T-helper 17 cell (primary cell): Measurements from ENCODE around the gene ITPKB. TPM values are rescaled to one million over a fixed set of nuclear protein-coding genes. Genes with fewer than 3 reads are reported as not detected.

Source experiments
- ATAC-seq: fragments of 150-1000 bp; cut with Tn5 transposase; 2 replicates; pipeline ENCODE4 v1.10.0; 2021; ENCODE audit warnings: mild to moderate bottlenecking, moderate library complexity
- DNase-seq, 3 donors: peaks; one replicate each; pipeline versions ENCODE4 v3.0.0 to v3.0.0-alpha.2; 2020 to 2021
- H3K9me3 ChIP-seq: one replicate; pipeline ENCODE4 v1.7.0; 2013; ENCODE audit warnings: low read length, mild to moderate bottlenecking; ENCODE audit not compliant: control insufficient read depth, poor library complexity, severe bottlenecking
- H3K27ac Mint-ChIP-seq: one replicate; pipeline ENCODE4 v1.8.0; 2022; ENCODE audit warnings: mild to moderate bottlenecking, moderate library complexity, mixed read lengths
- H3K27me3 Mint-ChIP-seq: one replicate; pipeline ENCODE4 v1.8.0; 2022; ENCODE audit warnings: mixed read lengths
- H3K36me3 Mint-ChIP-seq: one replicate; pipeline ENCODE4 v1.8.0; 2022; ENCODE audit warnings: low read depth, mixed read lengths
- H3K4me1 Mint-ChIP-seq: one replicate; pipeline ENCODE4 v1.8.0; 2022; ENCODE audit warnings: mild to moderate bottlenecking, mixed read lengths
- H3K4me3 Mint-ChIP-seq: one replicate; pipeline ENCODE4 v1.8.0; 2022; ENCODE audit warnings: mild to moderate bottlenecking, moderate library complexity, mixed read lengths
- total RNA-seq, 4 donors: library from RNA in 2 of 4; stranded (reverse) in 2 of 4; gene quantifications; one replicate each; pipeline ENCODE4 v1.2.3 and lab custom pipeline; 2022 to 2026

The ITPKB gene
- total RNA-seq, 2 donors from 2014 or later, result 128 to 166 TPM

- DNase-seq (no peak), ATAC-seq (no peak)
- Mint-ChIP-seq H3K27ac (no peak overlapping the region), H3K4me1 (peaks cover 66% of the 10 kb centered on the region), H3K4me3 (peak overlapping the region; percentile 31), H3K36me3 (no peaks in the 10 kb centered on the region), H3K27me3 (no peaks in the 10 kb centered on the region)
- no peaks in the 10 kb centered on the region for H3K9me3 ChIP-seq
Measured at GRCh38 chr1:226665505-226666163, 73.4 kb downstream of the ITPKB start.

- Mint-ChIP-seq H3K4me1 (peaks cover 74% of the 10 kb centered on the region), H3K27me3 (no peaks in the 10 kb centered on the region), H3K27ac (no peak overlapping the region), H3K4me3 (peak overlapping the region; percentile 84), H3K36me3 (peaks cover 2% of the 10 kb centered on the region)
- DNase-seq (no peak), ATAC-seq (no peak)
- H3K9me3 ChIP-seq, result no peaks in the 10 kb centered on the region
Measured at GRCh38 chr1:226664413-226665101, 74.5 kb downstream of the ITPKB start.

- DNase-seq, result no peak
- no peaks in the 10 kb centered on the region for H3K27me3 Mint-ChIP-seq
- peak overlapping the region; percentile 84 for H3K4me3 Mint-ChIP-seq
- peaks cover 2% of the 10 kb centered on the region for H3K36me3 Mint-ChIP-seq
- H3K27ac Mint-ChIP-seq, result no peak overlapping the region
- ATAC-seq, result no peak
- peaks cover 78% of the 10 kb centered on the region for H3K4me1 Mint-ChIP-seq
- H3K9me3 ChIP-seq, result no peaks in the 10 kb centered on the region
Measured at GRCh38 chr1:226663327-226663704, 75.8 kb downstream of the ITPKB start.

- no peaks in the 10 kb centered on the region for H3K27me3 Mint-ChIP-seq
Measured at GRCh38 chr1:226662642-226663326, 76.3 kb downstream of the ITPKB start.

GRCh38 chr1:226661965-226662364, 77.1 kb downstream of the ITPKB start:
- no peaks in the 10 kb centered on the region for H3K9me3 ChIP-seq
- DNase-seq, result no peak
- peak overlapping the region; percentile 84 for H3K4me3 Mint-ChIP-seq
- peaks cover 2% of the 10 kb centered on the region for H3K36me3 Mint-ChIP-seq
- ATAC-seq, result no peak
- H3K27me3 Mint-ChIP-seq, result no peaks in the 10 kb centered on the region
- H3K4me1 Mint-ChIP-seq, result peaks cover 78% of the 10 kb centered on the region
- no peak overlapping the region for H3K27ac Mint-ChIP-seq

More at GRCh38 chr1:226662642-226663326, 76.3 kb downstream of the ITPKB start:
- no peaks in the 10 kb centered on the region for H3K9me3 ChIP-seq
- DNase-seq (peak; percentile 58 to 83 (median 69)), ATAC-seq (peak; percentile 89)
- Mint-ChIP-seq H3K27ac (no peak overlapping the region), H3K36me3 (peaks cover 2% of the 10 kb centered on the region), H3K4me1 (peaks cover 82% of the 10 kb centered on the region), H3K4me3 (peak overlapping the region; percentile 84)

GRCh38 chr1:226661271-226661670, 77.8 kb downstream of the ITPKB start:
- DNase-seq (no peak), ATAC-seq (no peak)
- H3K9me3 ChIP-seq, result no peaks in the 10 kb centered on the region
- H3K4me3 Mint-ChIP-seq, result peak overlapping the region; percentile 84
- no peak overlapping the region for H3K27ac Mint-ChIP-seq
- peaks cover 2% of the 10 kb centered on the region for H3K36me3 Mint-ChIP-seq
- peaks cover 78% of the 10 kb centered on the region for H3K4me1 Mint-ChIP-seq
- H3K27me3 Mint-ChIP-seq, result no peaks in the 10 kb centered on the region

GRCh38 chr1:226660410-226661182, 78.5 kb downstream of the ITPKB start:
- Mint-ChIP-seq H3K36me3 (peaks cover 2% of the 10 kb centered on the region), H3K27me3 (no peaks in the 10 kb centered on the region), H3K4me3 (peak overlapping the region; percentile 84), H3K27ac (no peak overlapping the region), H3K4me1 (peaks cover 79% of the 10 kb centered on the region)
- DNase-seq, result no peak
- no peak for ATAC-seq
- no peaks in the 10 kb centered on the region for H3K9me3 ChIP-seq

- no peak overlapping the region for H3K4me3 Mint-ChIP-seq
- no peak for ATAC-seq
- H3K4me1 Mint-ChIP-seq, result peaks cover 72% of the 10 kb centered on the region
- H3K27me3 Mint-ChIP-seq, result no peaks in the 10 kb centered on the region
- peaks cover 2% of the 10 kb centered on the region for H3K36me3 Mint-ChIP-seq
- no peaks in the 10 kb centered on the region for H3K9me3 ChIP-seq
- H3K27ac Mint-ChIP-seq, result no peak overlapping the region
- DNase-seq, result no peak
Measured at GRCh38 chr1:226659641-226660040, 79.4 kb downstream of the ITPKB start.

GRCh38 chr1:226659136-226659535, 79.9 kb downstream of the ITPKB start:
- H3K27me3 Mint-ChIP-seq, result no peaks in the 10 kb centered on the region
- H3K4me3 Mint-ChIP-seq, result peak overlapping the region; percentile 79
- H3K4me1 Mint-ChIP-seq, result peaks cover 68% of the 10 kb centered on the region
- no peaks in the 10 kb centered on the region for H3K9me3 ChIP-seq
- H3K36me3 Mint-ChIP-seq, result peaks cover 2% of the 10 kb centered on the region
- DNase-seq (no peak), ATAC-seq (no peak)
- no peak overlapping the region for H3K27ac Mint-ChIP-seq

GRCh38 chr1:226658546-226659125, 80.4 kb downstream of the ITPKB start:
- peaks cover 63% of the 10 kb centered on the region for H3K4me1 Mint-ChIP-seq
- H3K4me3 Mint-ChIP-seq, result peak overlapping the region; percentile 79

GRCh38 chr1:226657895-226658545, 81.1 kb downstream of the ITPKB start:
- H3K36me3 Mint-ChIP-seq, result peaks cover 2% of the 10 kb centered on the region
- ATAC-seq, result no peak
- no peak overlapping the region for H3K27ac Mint-ChIP-seq

More at GRCh38 chr1:226658546-226659125, 80.4 kb downstream of the ITPKB start:
- H3K27ac Mint-ChIP-seq, result no peak overlapping the region
- no peaks in the 10 kb centered on the region for H3K9me3 ChIP-seq
- H3K36me3 Mint-ChIP-seq, result peaks cover 2% of the 10 kb centered on the region
- no peak for ATAC-seq
- DNase-seq, result no peak
- H3K27me3 Mint-ChIP-seq, result no peaks in the 10 kb centered on the region

GRCh38 chr1:226656601-226657277, 82.3 kb downstream of the ITPKB start:
- H3K4me3 Mint-ChIP-seq, result peak overlapping the region; percentile 45
- no peaks in the 10 kb centered on the region for H3K9me3 ChIP-seq
- ATAC-seq, result peak; percentile 57
- peaks cover 2% of the 10 kb centered on the region for H3K36me3 Mint-ChIP-seq
- H3K27ac Mint-ChIP-seq, result no peak overlapping the region
- H3K27me3 Mint-ChIP-seq, result no peaks in the 10 kb centered on the region
- H3K4me1 Mint-ChIP-seq, result peaks cover 47% of the 10 kb centered on the region
- DNase-seq, result peak in 1 of 3 donors; percentile 30

More at GRCh38 chr1:226657895-226658545, 81.1 kb downstream of the ITPKB start:
- H3K9me3 ChIP-seq, result no peaks in the 10 kb centered on the region
- no peak for DNase-seq
- Mint-ChIP-seq H3K4me3 (peak overlapping the region; percentile 39), H3K27me3 (no peaks in the 10 kb centered on the region), H3K4me1 (peaks cover 57% of the 10 kb centered on the region)
